Right ventricle myocardium superior (tissue), 1 donor: ENCODE measurements around the gene PROM2. TPM values are rescaled to one million over a fixed set of nuclear protein-coding genes. Genes with fewer than 3 reads are reported as not detected.

Source experiments
- ATAC-seq: fragments of 200-7000 bp; cut with Tn5 transposase; one replicate; pipeline ENCODE4 v1.9.1; 2020; ENCODE audit warnings: mild to moderate bottlenecking; ENCODE audit not compliant: poor library complexity
- DNase-seq: peaks from one replicate; pipeline ENCODE4 v3.0.0-alpha.2; 2020
- intact Hi-C: fragments of 100-400 bp; cut with DNase I; formaldehyde crosslinking; loops from one replicate; pipeline ENCODE4 v1.11.2; 2022
- total RNA-seq: library from RNA; stranded (reverse); fragmentation: NEBNext Ultra II Directional; extraction: Animal tissue kit (Norgen Biotek cat#: 25700); gene quantifications from one replicate; pipeline ENCODE4 v1.2.1, GENCODE V29; 2021
- donor health status: DM: no; HTN: yes; CAD: no; lungs with severe emphysema.

Gene PROM2
- total RNA-seq, 1 donor from 2014 or later: 0.54 TPM

- ATAC-seq: no peak
- intact Hi-C loops: no loop called here
Observed at GRCh38 chr2:95299961-95300360, 25.7 kb downstream of the PROM2 start.

GRCh38 chr2:95300450-95300849 is 26.2 kb downstream of the PROM2 start:
- intact Hi-C loops: no loop called here
- DNase-seq (no peak), ATAC-seq (no peak)

More at GRCh38 chr2:95299961-95300360, 25.7 kb downstream of the PROM2 start:
- no peak for DNase-seq

- ATAC-seq: no peak
- no peak for DNase-seq
- intact Hi-C loops: no loop called here
Observed at GRCh38 chr2:95301186-95301585, 26.9 kb downstream of the PROM2 start.

DNA sequence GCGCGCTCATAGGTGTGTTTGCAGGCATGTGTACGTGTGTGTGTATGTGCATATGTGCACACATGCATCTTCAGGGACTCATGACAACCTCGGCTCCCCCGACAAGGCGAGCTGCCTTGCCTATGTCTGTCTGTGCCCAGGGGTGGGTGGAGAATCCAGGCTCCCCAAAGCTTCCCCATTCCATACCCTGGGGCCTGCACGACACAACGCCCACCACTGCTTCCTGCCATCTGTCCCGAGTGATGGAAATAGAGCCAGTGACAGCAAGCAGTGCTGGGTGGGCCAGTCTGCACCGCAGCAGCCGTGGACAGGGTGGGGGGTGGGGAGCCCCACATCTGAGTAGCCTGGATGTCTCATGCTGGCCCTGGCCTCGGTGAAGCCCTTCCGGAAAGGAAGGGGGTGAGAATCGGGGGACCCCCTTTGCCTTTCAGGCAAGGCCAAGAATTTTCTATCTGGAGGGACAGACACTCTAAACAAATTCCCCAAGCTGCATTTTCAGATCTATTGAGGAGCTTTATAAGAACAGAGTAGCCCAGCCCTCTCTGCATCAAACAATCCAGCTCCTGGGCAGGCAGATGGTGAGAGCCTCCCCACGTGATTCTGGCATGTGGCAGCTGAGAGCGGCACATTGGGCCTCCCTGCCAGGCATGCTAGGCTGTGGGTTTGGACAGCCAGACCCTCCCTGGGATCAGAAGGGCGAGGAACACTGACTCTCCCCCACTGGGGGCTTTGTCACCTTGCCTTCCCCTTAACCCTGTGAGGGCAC is 27.8 kb downstream of the PROM2 start:
- ATAC-seq: no peak
- DNase-seq: no peak
- intact Hi-C loops: no loop called here

GRCh38 chr2:95303191-95303919 is 29.1 kb downstream of the PROM2 start:
- intact Hi-C loops: no loop called here
- no peak for ATAC-seq
- no peak for DNase-seq

DNA sequence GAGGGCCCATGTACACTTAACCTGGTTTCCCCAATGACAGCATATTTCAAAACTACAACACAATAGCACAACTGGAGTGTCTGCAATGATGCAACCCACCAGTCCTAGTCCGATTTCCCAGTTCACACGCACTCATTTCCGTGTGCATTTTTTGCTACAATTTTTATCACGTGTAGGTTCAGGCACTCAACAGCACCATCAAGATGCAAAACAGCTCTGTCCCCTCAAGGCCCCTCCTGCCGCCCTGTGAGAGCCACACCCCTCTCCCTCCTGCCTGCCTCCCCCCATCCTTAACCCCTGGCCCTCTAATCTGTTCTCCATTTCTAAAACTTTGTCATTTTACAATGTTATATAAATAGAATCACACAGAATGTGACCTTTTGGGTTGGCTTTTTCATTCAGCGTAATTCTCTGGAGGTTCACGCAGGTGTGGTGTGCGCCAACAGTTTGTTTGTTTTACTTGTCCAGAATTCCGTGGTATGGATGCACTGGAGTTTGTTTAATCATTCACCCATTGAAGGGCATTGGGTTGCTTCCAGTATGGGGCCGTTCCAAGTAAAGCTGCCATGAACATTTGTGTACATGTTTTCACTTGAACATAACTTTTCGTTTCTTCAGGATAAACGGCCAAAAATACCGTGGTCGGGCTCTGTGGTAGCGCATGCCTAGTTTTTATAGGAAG is 31.3 kb downstream of the PROM2 start:
- intact Hi-C loops: no loop called here
- no peak for ATAC-seq
- no peak for DNase-seq

DNA sequence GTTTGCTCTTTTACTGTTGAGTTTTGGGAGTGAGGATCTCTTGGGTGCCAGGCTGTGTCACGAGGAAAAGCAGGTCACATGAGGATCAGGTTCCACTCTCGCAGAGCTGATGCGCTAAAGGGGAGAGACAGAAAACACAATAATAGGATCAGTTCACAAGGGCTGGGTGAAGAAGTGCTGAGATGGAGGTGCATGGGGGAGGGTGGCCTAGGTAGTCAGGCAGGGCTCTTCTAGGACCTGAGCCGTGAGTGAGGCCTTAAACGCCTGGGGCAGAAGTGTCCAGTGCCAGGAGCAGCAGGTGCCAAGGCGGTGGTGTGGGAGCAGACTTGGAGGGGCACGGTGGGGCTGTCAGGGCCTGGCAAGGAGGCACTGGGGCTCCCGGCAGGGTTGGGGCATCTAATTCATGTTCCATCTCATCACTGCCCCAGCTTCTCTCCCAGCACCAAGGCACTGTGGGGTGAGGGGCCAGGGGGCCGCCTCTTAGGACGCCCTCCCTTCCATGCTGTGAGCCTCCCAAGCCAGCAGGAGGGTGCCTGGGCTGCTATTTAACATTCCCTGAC is 32.2 kb downstream of the PROM2 start:
- DNase-seq (no peak), ATAC-seq (no peak)
- intact Hi-C loops: no loop called here

DNA sequence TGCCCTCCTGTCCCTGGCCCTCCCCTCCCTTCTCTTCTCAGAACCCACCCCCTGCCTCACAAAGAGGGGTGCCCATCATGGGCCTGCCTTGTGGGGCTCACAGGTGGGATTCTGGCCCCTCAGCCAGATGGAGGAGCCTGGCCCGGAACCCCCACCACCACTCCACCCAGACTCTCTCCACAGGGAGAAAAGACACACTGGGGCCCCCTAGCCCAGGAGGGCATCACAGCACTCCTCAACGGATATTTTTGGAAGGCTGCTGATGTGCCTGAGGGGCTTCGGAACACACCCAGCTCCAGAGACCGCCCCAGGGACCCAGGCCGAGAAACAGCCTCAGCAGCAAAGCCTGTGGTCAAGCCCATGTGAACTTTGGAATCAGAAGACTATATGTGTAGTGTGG is 32.8 kb downstream of the PROM2 start:
- no peak for DNase-seq
- intact Hi-C loops: no loop called here
- no peak for ATAC-seq

GRCh38 chr2:95307878-95308277 is 33.6 kb downstream of the PROM2 start:
- ATAC-seq: no peak
- intact Hi-C loops: no loop called here
- DNase-seq: no peak

DNA sequence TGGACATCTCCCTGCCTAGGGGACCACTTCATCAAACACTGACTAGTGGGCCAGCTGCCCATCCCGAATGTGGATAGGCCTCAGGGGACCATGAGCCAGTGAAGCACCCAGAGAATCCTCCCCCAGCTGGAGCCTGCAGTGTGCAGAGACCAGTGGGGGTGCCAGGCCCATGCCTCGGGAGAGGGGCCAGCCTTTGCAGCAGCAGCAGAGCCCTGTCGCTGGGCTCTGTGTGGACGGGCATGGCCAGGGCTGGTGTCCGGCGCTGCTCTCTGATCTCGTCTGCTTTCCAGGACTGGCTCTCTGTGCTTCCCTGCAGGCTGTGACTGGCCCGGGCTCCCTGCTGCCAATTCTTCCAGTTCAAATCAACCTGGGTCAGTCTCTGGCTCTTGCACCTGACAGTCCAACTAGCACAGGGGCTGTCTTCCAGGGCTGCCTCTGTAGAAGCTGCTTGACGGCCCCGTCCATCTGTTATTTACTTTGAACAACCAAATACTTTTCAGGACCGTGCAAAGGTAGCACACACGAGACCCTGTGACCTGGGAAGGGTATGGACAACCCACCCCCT is 34.3 kb downstream of the PROM2 start:
- no peak for DNase-seq
- intact Hi-C loops: no loop called here
- no peak for ATAC-seq

- intact Hi-C loops: no loop called here
- ATAC-seq (no peak), DNase-seq (no peak)
Observed at GRCh38 chr2:95309599-95309998, 35.4 kb downstream of the PROM2 start.

DNA sequence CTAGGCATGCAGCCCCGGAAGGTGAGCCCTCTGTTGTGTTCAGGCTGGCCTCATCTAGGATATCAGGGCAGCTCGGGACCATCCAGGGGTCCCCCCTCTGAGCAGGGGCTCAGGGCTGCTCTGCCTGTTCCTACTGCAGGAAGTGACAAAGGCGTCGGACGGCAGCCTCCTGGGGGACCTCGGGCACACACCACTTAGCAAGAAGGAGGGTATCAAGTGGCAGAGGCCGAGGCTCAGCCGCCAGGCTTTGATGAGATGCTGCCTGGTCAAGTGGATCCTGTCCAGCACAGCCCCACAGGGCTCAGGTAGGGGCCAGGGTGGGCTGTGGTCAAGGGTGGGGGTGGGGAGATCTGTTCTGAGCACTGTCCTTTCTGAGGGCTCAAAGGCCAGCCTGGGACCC is 36.0 kb downstream of the PROM2 start:
- ATAC-seq: no peak
- no peak for DNase-seq
- intact Hi-C loops: no loop called here

- intact Hi-C loops: no loop called here
- ATAC-seq (no peak), DNase-seq (no peak)
Observed at GRCh38 chr2:95310651-95311050, 36.4 kb downstream of the PROM2 start.

DNA sequence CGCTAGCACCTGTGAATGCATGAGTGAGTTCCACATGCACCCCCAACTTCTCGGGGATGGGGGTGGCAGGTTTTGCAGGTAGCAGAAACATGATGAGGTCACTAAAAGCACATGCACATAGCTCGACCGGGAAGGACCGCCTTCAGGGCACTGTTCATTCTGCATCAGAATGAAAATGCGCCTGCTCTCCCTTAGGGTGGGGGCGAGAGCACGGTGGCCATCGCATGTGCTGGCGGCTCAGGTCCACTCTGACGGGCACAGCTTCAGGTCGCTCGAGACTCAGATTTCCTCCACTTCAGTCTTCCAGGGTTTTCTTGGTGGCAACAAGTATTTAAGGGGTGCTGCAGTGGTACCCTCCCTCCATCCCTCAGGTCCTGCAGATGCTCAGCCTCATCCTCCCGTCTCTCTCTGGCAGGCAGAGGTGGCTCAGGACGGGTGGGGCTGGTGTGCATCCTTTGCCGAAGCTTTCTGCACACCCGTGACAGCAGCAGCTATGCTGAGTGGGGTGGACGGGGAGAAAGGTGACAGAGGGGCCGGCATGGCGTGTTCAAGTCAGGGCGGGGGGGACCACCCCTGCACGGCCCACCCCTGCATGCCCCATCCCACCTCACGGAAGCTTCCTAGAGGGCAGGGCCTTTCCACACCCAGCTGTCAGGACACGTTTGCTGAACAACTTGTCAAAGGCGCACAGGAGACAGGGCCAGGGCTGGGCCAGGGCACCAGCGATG is 37.7 kb downstream of the PROM2 start:
- intact Hi-C loops: loop anchor here (2.0 kb wide), 1 partner anchor 79 kb away; no protein-coding TSS in a partner anchor
- ATAC-seq: no peak

DNA sequence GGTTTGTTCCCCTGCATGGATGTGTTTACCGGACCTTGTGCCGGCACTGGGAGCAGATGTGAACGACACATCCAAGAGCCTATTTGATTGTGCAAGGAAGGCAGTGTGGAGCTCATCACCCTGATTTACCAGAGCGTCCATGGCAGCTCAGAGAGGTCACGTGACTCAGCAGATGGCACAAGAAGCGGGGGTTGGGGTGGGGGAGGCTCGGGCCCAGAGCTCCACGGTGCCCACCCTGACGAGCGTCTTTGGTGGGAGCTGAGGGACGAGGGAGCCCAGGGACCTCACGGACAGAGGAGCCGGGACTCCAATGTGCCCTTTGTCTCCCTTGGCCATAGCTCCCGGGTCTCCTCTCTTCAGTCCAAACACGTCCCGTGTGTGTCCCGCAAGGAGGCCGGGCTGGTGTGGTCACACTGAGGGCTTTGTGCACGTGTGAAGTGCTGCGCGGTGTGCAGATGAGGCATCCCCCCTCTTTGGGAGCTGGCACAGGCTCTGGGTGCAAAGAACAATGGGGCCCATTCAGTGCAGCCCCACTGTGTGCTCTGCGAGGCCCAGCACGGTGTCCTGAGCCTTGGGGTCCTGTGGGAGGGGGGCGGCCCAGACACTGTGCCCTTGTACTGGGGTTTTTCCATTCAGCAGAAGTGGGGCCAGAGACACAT is 38.4 kb downstream of the PROM2 start:
- intact Hi-C loops: loop anchor here (2.0 kb wide), 1 partner anchor 80 kb away; no protein-coding TSS in a partner anchor
- DNase-seq (no peak), ATAC-seq (no peak)

More for the DNA sequence above, 37.7 kb downstream of the PROM2 start:
- DNase-seq: no peak

GRCh38 chr2:95313296-95314131 is 39.3 kb downstream of the PROM2 start:
- no peak for ATAC-seq

GRCh38 chr2:95314598-95314963 is 40.3 kb downstream of the PROM2 start:
- intact Hi-C loops: no loop called here
- ATAC-seq (no peak), DNase-seq (no peak)

More at GRCh38 chr2:95313296-95314131, 39.3 kb downstream of the PROM2 start:
- intact Hi-C loops: loop anchor here (2.0 kb wide), 1 partner anchor 81 kb away; no protein-coding TSS in a partner anchor
- DNase-seq: no peak
